Effector CD4-positive, alpha-beta T cell (primary cell): ENCODE results near the gene ZNF454. TPM values are rescaled to one million over a fixed set of nuclear protein-coding genes. Genes with fewer than 3 reads are reported as not detected.
A peak's percentile ranks its signal among the peaks of the same experiment; 100 is the strongest.

Experiments used
- DNase-seq: peaks from one replicate; pipeline ENCODE4 v3.0.0-alpha.2; 2020
- total RNA-seq: gene quantifications from one replicate; lab custom pipeline; 2026; lab: John Stamatoyannopoulos, UW

Gene ZNF454
- not detected for total RNA-seq

DNA sequence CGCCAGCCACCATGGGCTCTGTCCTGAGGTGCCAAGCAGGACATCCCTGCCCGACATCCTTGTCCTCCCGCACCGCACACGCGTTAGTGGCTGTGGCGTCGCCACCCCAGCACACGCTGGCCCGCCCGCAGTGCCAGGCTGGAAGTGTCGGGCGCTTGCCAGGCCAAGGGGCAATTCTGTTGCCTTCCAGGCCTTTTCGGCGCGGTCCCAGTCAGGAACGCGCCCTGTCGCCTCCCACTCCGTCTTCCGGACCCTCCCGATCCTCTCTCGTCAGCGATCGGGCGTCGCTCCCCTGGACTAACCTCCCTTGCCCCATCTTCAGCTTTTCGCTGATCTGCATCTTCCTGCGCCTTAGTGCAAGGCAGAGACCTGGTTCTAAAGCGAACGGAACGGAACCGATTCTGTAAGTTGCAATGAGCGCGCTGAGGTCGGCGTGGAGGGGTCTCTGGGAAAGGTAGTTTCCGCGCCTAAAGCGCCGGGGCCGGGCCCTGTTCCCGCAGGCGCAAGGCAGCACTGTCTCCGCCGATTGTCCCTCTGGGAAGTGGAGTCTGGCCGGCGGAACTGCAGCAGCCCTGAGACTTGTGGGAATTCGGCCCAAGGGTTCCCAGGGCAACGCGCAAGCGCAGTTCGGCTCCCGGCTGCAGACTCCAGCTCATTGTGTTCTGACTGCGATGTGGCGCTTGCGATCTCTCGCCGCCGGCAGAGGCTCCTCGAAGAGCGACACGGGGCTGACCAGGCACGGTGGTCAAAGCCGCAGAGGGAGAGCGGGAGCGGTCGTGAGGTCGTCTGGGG is at the start of gene ZNF454:
ZNF454 (plus strand) TSS at position 630 of the 792 bp plus-strand sequence. CDS start 1,594 bp downstream, outside the sequence.
- no peak for DNase-seq

DNA sequence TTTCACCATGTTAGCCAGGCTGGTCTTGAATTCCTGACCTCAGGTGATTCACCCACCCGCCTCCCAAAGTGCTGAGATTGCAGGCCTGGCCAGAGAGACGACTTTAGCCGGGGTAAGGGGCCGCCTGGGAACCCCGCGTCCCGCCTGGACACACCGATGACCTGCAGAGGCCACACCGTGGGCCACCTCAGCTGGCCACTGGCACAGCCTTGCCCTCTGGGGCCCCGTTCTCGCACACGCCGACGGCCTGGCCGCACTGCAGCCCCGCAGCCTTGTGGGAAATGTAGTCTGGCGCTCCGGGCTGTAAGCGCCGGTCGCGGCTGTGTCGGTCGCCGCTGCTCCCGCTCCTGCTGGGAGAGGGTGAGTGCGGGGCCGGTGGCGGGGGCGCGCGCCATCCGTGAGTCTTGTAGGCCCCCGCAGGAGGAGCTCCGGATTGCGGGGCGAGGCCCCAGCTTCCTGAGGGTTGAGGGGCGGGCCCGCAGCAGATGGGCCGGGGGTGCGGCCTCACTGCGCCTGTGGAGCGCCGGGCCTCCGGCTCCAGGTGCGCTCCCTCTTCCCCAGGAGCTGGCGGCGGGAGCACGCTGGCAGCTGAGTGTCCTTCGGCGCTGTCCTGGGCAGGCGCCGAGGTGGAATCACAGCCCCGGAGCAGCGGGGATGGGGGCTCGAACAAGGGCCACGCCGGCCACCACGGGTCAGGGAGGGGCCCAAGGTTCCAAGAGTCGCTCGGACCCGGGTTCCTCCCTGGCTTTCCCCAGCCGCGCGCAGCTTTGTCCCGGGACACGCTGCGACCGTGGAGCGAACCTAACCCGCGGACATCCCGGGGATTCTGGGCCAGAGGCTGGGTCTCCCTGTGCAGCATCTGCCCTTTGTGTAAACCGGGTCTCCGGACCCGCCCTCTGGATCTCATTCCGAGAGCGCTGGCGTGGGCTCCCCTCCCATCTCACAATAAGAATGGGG is 45.1 kb upstream of the ZNF454 start, which contains the start of gene ZFP2:
ZFP2 (plus strand) TSS at position 299 of the 957 bp plus-strand sequence. CDS start 35,401 bp downstream, outside the sequence.
- peak; percentile 6 for DNase-seq

GRCh38 chr5:178899289-178899688 is 41.7 kb upstream of the ZNF454 start:
- DNase-seq, result no peak

DNA sequence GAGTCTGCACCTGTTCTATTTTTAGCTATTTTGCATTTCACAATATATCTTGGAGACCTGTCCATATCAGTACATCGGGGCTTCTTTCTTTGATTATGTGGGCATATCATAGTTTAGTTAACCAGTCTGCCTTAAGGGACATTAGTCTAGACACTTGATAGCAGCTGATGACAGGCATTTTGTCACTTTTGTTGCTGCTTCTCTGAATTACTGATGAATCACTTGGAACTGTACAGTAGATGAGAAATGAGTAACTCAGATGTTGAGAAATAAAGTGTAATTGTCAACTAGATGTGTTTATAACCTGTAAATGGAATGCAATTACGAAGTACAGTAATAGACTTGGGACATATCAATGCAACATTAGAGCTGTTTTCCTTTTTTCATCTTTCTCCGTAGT is 38.1 kb upstream of the ZNF454 start:
- no peak for DNase-seq

DNA sequence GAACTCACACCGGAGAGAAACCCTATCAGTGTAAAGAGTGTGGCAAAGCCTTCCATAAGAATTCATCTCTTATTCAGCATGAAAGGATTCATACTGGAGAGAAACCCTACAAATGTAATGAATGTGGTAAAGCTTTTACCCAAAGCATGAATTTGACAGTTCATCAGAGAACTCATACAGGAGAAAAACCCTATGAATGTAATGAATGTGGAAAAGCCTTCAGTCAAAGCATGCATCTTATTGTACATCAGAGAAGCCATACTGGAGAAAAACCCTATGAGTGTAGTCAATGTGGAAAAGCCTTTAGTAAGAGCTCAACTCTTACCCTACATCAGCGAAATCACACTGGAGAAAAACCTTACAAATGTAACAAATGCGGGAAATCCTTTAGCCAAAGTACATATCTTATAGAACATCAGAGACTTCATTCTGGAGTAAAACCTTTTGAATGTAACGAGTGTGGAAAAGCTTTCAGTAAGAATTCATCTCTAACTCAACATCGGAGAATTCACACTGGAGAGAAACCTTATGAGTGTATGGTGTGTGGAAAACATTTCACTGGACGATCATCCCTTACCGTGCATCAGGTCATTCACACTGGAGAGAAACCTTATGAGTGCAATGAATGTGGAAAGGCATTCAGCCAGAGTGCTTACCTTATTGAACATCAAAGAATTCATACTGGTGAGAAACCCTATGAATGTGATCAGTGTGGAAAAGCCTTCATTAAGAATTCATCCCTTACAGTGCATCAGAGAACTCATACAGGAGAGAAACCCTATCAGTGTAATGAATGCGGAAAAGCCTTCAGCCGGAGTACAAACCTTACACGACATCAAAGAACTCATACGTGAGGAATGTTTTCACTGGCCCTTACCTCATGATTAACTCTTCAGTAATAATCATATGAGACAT is 8.9 kb upstream of the ZNF454 start:
- DNase-seq, result no peak

- no peak for DNase-seq
These were observed 363 bp downstream of the ZNF454 start for GRCh38 chr5:178941361-178941760.

DNA sequence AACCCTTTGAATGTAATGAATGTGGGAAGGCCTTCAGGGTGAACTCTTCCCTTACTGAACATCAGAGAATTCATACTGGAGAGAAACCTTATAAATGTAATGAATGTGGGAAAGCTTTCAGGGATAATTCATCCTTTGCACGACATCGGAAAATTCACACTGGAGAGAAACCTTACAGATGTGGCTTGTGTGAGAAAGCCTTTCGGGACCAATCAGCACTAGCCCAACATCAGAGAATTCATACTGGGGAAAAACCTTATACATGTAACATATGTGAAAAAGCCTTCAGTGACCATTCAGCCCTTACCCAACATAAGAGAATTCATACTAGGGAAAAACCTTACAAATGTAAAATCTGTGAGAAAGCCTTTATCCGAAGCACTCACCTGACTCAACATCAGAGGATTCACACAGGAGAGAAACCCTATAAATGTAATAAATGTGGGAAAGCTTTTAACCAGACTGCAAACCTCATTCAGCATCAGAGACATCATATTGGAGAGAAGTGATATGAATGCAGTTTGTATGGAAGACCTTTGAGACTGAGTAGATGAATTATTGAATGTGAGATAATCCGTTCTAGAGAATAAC is 24.6 kb downstream of the ZNF454 start:
- no peak for DNase-seq

- no peak for DNase-seq
These were observed 40.4 kb downstream of the ZNF454 start for GRCh38 chr5:178981381-178981780.

DNA sequence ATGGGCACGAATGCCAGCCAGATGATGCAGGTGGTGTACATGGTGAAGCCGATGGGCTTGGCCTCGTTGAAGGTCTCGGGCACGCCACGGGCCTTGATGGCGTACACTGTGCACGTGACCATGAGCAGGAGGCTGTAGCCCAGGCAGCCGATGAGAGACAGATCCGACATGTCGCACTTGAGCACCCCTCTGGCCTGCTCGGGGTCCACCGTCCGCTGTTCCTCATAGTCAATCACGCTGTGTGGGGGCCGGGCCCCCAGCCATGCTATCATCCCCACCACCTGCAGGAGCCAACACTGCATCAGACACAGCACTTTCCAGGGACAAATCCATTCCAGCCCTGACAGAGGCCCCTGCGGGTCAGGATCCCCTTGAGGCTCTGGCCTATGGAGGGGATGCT is 41.9 kb downstream of the ZNF454 start:
- DNase-seq, result no peak

DNA sequence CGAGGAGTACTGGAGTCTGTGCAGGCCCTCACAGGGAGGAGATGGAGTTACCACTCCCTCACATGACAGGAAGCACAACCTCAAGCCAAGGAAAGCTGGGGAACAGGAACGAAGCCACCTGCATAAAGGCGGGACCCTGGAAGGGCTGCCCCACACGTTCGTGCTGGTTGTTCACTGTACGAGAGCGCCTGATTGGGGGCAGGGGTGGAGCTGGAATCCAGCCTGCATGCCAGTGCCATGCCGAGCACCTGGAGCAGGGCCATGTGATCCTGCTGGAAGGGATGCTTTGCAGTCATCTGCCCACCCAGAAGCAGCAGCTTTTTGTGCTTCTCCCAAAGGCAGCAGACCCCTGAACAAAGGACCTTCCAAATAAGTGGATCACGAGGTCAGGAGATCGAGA is 42.7 kb downstream of the ZNF454 start:
- no peak for DNase-seq

- DNase-seq, result no peak
These were observed 43.4 kb downstream of the ZNF454 start for GRCh38 chr5:178984145-178985072.

DNA sequence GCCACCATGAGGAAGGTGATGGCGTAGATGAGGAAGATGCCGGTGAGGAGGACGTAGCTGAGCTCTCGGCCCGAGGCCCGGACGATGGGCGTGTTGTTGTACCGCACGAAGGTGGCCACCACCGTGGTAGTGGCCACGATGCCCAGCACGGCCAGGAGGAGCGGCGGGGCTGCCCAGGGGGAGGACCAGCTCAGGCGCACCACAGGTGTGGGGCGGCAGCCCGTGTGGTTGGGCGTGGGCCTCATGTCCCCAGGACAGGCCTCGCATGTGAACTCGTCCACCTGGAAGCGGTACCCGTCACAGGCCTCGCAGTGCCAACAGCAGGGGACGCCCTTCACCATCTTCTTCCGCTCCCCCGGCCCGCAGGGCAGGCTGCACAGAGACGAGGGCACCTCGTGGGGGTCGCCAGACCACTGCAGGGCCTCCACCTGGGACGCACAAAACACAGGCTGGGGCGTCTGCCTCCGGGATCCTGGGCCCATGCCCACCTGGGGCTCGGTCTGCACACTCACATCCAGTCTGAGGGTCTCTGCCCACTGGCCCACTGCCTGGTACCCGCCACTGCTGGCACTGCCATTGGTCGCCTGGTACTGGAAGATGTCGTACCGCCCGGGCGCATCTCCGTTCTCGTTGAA is 45.4 kb downstream of the ZNF454 start:
- no peak for DNase-seq

DNA sequence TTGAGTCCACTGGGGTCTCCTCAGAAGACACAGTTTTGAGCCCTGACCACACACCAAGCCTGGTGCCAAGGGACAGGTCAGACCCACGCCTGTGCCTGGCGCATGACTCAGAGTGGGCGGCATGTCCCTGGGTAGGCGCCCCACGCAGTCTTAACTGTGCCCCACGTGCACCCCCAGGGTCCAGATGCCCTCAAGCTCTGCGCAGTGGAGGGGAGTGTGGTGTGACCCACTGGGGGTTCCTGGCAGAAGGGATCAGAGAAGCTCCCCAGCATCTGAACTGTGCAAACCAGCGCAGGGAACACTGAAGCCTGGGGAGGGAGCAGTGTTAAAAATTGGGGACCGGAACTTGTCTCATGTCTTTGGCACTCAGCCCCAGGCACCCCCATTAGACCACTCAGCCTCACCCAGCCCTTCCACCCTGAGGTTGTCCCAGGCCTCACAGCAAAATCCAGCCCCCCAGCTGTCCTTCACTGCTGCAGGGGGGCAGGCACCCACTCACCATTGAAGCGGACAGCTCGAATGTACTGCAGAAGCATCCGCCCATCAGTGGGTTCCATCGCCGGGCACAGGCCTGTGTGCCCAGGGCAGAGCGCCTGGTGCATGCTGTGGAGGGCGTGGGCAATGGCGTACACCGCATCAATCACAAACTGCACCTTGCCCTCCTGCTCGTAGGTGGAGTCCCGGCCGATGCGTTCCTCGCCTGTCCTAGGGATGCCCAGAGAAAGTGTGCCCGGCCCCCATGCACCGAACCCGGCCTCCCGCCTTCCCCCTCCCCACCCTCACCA is 47.6 kb downstream of the ZNF454 start:
- no peak for DNase-seq

DNA sequence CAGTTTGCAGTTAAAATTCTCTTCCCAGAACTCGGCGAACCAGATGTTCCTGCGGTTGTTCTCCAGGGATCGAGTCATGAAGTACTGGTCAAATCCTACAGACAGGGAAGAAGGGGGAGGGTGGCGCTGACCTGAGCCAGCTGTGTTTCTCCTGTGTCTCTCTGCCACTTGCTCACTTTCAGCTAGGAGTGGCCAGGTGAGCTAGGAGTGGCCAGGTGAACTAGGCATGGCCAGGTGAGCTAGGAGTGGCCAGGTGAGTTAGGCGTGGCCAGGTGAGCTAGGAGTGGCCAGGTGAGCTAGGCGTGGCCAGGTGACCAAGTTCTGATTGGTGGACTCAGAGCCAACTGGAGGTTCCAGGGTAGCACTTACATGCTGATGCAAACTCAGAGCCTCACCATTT is 48.3 kb downstream of the ZNF454 start:
- DNase-seq, result no peak

GRCh38 chr5:178990491-178990890 is 49.5 kb downstream of the ZNF454 start:
- no peak for DNase-seq

- no peak for DNase-seq
These were observed 50.5 kb downstream of the ZNF454 start for GRCh38 chr5:178991190-178992145.

DNA sequence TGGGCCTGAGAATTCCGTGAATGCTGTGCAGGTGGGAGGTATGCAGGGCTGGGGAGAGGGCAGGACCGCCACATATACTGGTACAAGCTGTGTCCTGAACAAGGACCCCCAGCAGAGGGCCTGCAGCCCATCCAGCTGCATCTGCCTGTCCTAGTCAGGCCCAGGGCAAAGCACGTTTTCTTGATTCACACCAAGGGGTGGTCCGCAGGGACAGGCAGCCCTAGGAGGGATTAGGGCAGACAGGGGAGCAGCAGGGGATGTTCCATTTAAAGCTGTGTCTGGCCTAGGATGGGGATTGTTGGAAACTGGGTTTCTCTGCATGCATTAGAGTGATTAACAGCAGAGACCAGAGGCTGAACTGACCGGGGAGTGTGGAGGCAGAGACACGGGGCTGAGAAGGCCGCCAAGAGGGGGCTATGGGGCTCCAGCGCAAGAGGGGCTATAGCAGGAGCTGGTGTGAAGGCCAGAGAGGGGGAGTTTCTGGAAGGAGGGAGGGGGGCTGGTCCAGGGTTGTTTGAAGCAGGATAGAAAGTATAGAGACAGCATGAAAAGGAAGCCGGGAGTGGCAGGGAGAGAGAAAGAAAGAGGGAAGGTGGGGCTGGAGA is 51.4 kb downstream of the ZNF454 start:
- DNase-seq, result no peak

DNA sequence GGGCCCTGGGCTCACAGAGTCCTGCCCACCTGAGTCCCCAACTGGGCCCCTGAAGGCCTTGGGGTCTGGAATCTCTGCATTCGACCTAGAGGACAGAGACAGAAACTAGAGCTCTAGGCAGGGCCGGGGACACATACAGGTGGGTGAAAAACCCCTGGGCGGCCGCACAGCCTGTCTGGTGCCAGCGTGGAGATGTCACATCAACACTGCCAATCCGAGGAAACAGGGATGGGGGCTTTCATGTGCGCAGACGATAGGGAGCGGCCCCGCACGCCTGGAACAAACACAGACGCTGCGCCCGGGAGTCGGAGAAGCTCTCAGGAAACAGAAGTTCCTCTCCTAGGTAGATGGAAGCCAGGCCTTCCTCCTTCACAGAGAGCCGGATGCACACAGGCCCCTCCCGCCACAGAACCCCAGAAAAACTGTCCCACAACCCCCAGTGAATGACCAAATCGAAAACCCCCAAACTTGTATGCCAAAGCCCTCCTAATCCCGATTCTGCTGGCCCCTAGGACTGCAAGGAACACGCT is 52.3 kb downstream of the ZNF454 start:
- no peak for DNase-seq
